HepG2 (cell line): ENCODE measurements around the gene C22orf31. TPM values are rescaled to one million over a fixed set of nuclear protein-coding genes. Genes with fewer than 3 reads are reported as not detected.
A peak's percentile ranks its signal among the peaks of the same experiment; 100 is the strongest.

Experiments
- ARNT2 ChIP-seq: sonication (generic); formaldehyde crosslinking; IDR thresholded peaks from 2 replicates; pipeline ENCODE4 v1.8.0; 2022; ENCODE audit warnings: mild to moderate bottlenecking, low read depth, missing genetic modification reagents, moderate library complexity
- ATRX ChIP-seq: sonication (generic); formaldehyde crosslinking; IDR thresholded peaks from 2 replicates; pipeline ENCODE4 v1.4.0; 2020; ENCODE audit warnings: missing genetic modification reagents, borderline replicate concordance
- CBFB ChIP-seq: sonication (generic); formaldehyde crosslinking; IDR thresholded peaks from 2 replicates; pipeline ENCODE4 v1.4.0; 2020; ENCODE audit warnings: missing genetic modification reagents
- DMAP1 ChIP-seq: IDR thresholded peaks from 2 replicates; pipeline ENCODE4 v1.6.1; 2016
- HMG20B ChIP-seq: conservative IDR thresholded peaks from 2 replicates; pipeline ENCODE4 v1.6.1; 2016; ENCODE audit warnings: missing genetic modification reagents, missing compliant biosample characterization
- JDP2 ChIP-seq: sonication (generic); formaldehyde crosslinking; IDR thresholded peaks from 2 replicates; pipeline ENCODE4 v1.8.1; 2022; ENCODE audit warnings: missing genetic modification reagents, borderline replicate concordance
- MLLT10 ChIP-seq: sonication (generic); formaldehyde crosslinking; IDR thresholded peaks from 2 replicates; pipeline ENCODE4 v1.4.0; 2020; ENCODE audit warnings: missing genetic modification reagents
- NFIC ChIP-seq: IDR thresholded peaks from 2 replicates; pipeline ENCODE4 v1.6.1; 2012; ENCODE audit warnings: mild to moderate bottlenecking, low read length, inconsistent platforms
- PHF20 ChIP-seq: sonication (generic); formaldehyde crosslinking; IDR thresholded peaks from 2 replicates; pipeline ENCODE4 v1.5.0; 2020; ENCODE audit warnings: mild to moderate bottlenecking, missing genetic modification reagents
- POGK ChIP-seq: sonication (generic); formaldehyde crosslinking; conservative IDR thresholded peaks from 2 replicates; pipeline ENCODE4 v1.8.0; 2022; ENCODE audit warnings: mild to moderate bottlenecking, moderate library complexity, missing genetic modification reagents
- PREB ChIP-seq: sonication (generic); formaldehyde crosslinking; IDR thresholded peaks from 2 replicates; pipeline ENCODE4 v1.4.0; 2020; ENCODE audit warnings: missing genetic modification reagents
- PTBP1 ChIP-seq: fragments of 200-400 bp; formaldehyde crosslinking; IDR thresholded peaks from 2 replicates; pipeline ENCODE4 v1.6.1; 2018; ENCODE audit warnings: low read length, low read depth; ENCODE audit not compliant: poor library complexity, severe bottlenecking
- SP1 ChIP-seq, 2 experiments: fragments of 450-650 bp in 1 of 2; sonication (generic) in 1 of 2; formaldehyde crosslinking in 1 of 2; IDR thresholded peaks; 2 replicates each; pipeline versions ENCODE4 v1.4.0 to v1.6.1; 2016 to 2020; ENCODE audit warnings: missing genetic modification reagents in 1 of 2
- SP2 ChIP-seq: sonication (generic); formaldehyde crosslinking; IDR thresholded peaks from 2 replicates; pipeline ENCODE4 v1.5.1; 2020; ENCODE audit warnings: mild to moderate bottlenecking, missing genetic modification reagents
- SP4 ChIP-seq: sonication (generic); formaldehyde crosslinking; IDR thresholded peaks from 2 replicates; pipeline ENCODE4 v1.8.1; 2023; ENCODE audit warnings: mild to moderate bottlenecking, missing genetic modification reagents
- ZNF484 ChIP-seq: sonication (generic); formaldehyde crosslinking; IDR thresholded peaks from 2 replicates; pipeline ENCODE4 v1.5.1; 2020; ENCODE audit warnings: mild to moderate bottlenecking, low read depth, missing genetic modification reagents, borderline replicate concordance
- ZNF558 ChIP-seq: sonication (generic); formaldehyde crosslinking; IDR thresholded peaks from 2 replicates; pipeline ENCODE4 v1.9.0; 2022; ENCODE audit warnings: mild to moderate bottlenecking, missing genetic modification reagents, borderline replicate concordance
- polyA plus RNA-seq, 8 experiments: library from polyadenylated mRNA; depleted of rRNA in 3 of 8; stranded (reverse) in 7 of 8; unstranded in 1 of 8; fragments of >200 nt; fragmentation: Illumina TruSeq in 4 of 8; extraction: Trizol in 4 of 8; gene quantifications; 2 replicates each; pipeline versions ENCODE4 v1.2.1 to v1.2.3, GENCODE V29; 2011 to 2016; ENCODE audit warnings: low read depth in 4 of 8, missing spikeins in 1 of 8, mixed read lengths in 1 of 8; ENCODE audit not compliant: insufficient read depth in 1 of 8
- total RNA-seq, 5 experiments: library from RNA; depleted of rRNA; stranded (reverse); fragments of >200 nt; fragmentation: Illumina TruSeq; extraction: Trizol; gene quantifications; 2 replicates each; pipeline ENCODE4 v1.2.3, GENCODE V29; 2016; ENCODE audit warnings: low read depth in 1 of 5
- TF ChIP-seq, protein P1 (sequence below): sonication (generic); formaldehyde crosslinking; IDR thresholded peaks from 2 replicates; pipeline ENCODE4 v1.5.0; 2020; ENCODE audit warnings: missing genetic modification reagents
- TF ChIP-seq, protein P2 (sequence below): sonication (generic); formaldehyde crosslinking; IDR thresholded peaks from 2 replicates; pipeline ENCODE4 v1.4.0; 2020; ENCODE audit warnings: missing genetic modification reagents, borderline replicate concordance
- TF ChIP-seq, protein P3 (sequence below): sonication (generic); formaldehyde crosslinking; IDR thresholded peaks from 2 replicates; pipeline ENCODE4 v1.4.0; 2020; ENCODE audit warnings: missing genetic modification reagents

C22orf31 gene
- total and polyA plus RNA-seq, 2 of the 13 experiments (the other 11 are each of a cell fraction or from before 2014, with no cell fraction given) = not detected

DNA sequence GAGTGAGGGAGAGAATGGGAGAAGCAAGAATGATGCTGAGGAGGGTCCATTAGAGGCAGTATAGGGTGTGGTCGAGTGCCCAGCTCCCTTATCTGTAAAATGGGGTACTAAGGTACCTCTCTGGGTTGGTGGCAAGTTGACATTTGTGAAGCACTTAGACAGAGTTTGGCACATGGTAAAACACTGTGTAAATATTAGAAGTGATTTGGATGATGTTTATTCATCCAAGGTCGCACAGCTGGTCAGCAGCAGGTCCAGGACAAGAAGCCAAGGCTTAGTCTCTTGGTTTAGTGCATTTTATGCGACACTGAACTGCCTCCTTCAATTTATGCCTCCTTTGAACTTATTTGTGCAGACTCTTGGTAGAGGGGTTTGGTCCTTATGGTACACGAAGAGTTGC lies 30.6 kb upstream of the C22orf31 start (continued):
- TF ChIP-seq ATRX (CRISPR knock-in tag) = no peak
- TF ChIP-seq SP4 (CRISPR knock-in tag) = no peak
- TF ChIP-seq PHF20 (CRISPR knock-in tag) = no peak
- TF ChIP-seq MLLT10 (CRISPR knock-in tag) = no peak
- no peak for TF ChIP-seq PTBP1
- TF ChIP-seq ARNT2 (CRISPR knock-in tag) = no peak
- no peak for TF ChIP-seq SP1 (IDR thresholded peaks at IDR 0.05)
- no peak for TF ChIP-seq SP1 (CRISPR knock-in tag; IDR thresholded peaks at IDR 0.05)
- TF ChIP-seq, protein P1, sequence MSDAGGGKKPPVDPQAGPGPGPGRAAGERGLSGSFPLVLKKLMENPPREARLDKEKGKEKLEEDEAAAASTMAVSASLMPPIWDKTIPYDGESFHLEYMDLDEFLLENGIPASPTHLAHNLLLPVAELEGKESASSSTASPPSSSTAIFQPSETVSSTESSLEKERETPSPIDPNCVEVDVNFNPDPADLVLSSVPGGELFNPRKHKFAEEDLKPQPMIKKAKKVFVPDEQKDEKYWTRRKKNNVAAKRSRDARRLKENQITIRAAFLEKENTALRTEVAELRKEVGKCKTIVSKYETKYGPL = no peak
- no peak for TF ChIP-seq CBFB (CRISPR knock-in tag)
- no peak for TF ChIP-seq JDP2 (CRISPR knock-in tag)
- no peak for TF ChIP-seq PREB (CRISPR knock-in tag)
- TF ChIP-seq DMAP1 (CRISPR knock-in tag) = no peak
- no peak for TF ChIP-seq ZNF558
- no peak for TF ChIP-seq SP2 (CRISPR knock-in tag)
- TF ChIP-seq, protein P2, sequence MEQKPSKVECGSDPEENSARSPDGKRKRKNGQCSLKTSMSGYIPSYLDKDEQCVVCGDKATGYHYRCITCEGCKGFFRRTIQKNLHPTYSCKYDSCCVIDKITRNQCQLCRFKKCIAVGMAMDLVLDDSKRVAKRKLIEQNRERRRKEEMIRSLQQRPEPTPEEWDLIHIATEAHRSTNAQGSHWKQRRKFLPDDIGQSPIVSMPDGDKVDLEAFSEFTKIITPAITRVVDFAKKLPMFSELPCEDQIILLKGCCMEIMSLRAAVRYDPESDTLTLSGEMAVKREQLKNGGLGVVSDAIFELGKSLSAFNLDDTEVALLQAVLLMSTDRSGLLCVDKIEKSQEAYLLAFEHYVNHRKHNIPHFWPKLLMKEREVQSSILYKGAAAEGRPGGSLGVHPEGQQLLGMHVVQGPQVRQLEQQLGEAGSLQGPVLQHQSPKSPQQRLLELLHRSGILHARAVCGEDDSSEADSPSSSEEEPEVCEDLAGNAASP (CRISPR knock-in tag) = no peak
- TF ChIP-seq POGK (CRISPR knock-in tag) = no peak
- TF ChIP-seq ZNF484 = no peak
- no peak for TF ChIP-seq NFIC
- TF ChIP-seq, protein P3, sequence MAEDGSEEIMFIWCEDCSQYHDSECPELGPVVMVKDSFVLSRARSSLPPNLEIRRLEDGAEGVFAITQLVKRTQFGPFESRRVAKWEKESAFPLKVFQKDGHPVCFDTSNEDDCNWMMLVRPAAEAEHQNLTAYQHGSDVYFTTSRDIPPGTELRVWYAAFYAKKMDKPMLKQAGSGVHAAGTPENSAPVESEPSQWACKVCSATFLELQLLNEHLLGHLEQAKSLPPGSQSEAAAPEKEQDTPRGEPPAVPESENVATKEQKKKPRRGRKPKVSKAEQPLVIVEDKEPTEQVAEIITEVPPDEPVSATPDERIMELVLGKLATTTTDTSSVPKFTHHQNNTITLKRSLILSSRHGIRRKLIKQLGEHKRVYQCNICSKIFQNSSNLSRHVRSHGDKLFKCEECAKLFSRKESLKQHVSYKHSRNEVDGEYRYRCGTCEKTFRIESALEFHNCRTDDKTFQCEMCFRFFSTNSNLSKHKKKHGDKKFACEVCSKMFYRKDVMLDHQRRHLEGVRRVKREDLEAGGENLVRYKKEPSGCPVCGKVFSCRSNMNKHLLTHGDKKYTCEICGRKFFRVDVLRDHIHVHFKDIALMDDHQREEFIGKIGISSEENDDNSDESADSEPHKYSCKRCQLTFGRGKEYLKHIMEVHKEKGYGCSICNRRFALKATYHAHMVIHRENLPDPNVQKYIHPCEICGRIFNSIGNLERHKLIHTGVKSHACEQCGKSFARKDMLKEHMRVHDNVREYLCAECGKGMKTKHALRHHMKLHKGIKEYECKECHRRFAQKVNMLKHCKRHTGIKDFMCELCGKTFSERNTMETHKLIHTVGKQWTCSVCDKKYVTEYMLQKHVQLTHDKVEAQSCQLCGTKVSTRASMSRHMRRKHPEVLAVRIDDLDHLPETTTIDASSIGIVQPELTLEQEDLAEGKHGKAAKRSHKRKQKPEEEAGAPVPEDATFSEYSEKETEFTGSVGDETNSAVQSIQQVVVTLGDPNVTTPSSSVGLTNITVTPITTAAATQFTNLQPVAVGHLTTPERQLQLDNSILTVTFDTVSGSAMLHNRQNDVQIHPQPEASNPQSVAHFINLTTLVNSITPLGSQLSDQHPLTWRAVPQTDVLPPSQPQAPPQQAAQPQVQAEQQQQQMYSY (CRISPR knock-in tag) = no peak
- TF ChIP-seq HMG20B (CRISPR knock-in tag) = 0 out of 2 replicates have a peak, but pooled peaks have one; percentile 29
